HG03457 (cell line): ENCODE results near the gene CADPS.

Source experiments
- ATAC-seq: cut with Tn5 transposase; IDR thresholded peaks from one replicate; pipeline ENCODE4 v1.9.1; 2021; ENCODE audit warnings: moderate number of reproducible peaks; ENCODE audit not compliant: unreplicated experiment

CADPS gene

DNA sequence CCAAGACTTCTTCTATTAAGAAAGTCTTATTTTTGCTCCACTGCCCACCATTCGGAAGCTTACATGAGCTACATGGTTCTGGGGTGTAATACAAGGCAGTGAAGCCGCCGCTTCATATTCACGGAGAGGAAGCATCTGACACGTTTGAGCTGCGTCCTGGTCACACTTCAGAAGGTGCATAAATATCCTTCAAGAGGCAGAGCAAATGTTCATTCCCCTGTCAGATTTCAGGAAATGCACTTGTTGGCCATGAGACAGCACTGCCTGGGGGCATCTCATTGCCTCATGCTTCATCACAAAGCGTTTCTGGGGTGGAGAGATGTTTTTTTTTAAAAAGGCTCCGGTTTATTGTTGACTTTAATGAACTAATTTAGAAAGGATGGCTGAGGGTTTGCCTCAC, 119.9 kb downstream of the CADPS start:
- no peak for ATAC-seq

DNA sequence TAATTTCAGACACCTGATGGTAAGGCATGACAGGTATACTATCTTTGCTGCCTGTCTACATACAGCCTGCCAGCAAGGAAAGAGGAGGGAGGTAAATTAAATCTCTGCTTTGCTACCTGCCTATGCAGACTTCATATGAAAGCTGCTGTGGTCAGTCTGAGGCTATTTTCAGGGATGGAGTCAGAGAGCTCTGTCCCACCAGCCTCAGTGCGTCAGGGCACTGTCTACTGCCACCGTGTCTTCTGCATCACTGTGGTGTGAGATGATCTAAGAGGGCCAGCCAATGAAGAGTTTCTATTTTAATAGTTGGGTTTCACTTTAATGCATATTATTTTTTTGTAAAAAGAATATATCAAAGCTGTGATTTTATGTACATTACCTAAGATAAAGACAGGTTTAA, 125.6 kb downstream of the CADPS start:
- no peak for ATAC-seq

DNA sequence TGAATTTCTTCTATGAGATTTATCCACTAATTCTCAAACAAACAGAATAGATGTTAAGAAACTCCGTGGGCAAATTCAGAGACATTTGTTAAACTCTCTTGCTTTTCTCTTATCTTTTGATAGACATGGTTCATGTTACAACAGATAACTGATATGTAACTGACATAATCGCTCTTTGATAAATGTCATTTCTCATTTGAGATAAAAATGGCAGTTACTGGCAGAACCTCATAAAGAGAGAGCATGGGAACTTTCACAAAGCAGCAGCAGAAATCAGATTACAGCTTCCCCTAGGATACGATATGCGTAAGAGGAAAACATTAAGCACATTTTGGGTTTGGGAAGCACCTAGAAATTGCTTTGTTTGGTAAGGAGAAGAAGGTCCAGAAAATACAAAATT, 126.1 kb downstream of the CADPS start:
- no peak for ATAC-seq

DNA sequence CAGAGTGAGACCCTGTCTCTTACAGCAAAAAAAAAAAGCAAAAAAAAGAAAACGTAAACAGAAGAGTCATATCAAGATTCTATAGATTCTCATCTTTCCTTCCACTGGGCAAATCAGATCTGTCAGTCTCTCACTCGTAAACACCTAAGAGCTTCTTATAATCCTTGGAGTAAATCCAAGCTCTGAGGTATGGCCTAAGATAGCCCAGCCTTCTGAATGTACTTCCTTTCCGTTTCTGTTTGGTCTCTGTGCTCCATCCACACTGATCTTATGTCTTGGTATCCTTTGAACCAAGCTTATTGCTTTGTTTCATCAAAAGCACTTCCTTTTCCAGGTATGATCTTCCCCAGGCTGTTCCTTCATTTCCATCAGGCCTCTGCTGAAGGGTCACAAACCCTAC, 137.8 kb downstream of the CADPS start:
- no peak for ATAC-seq

GRCh38 chr3:62735510-62735909, 139.7 kb downstream of the CADPS start:
- ATAC-seq = no peak

- ATAC-seq = no peak
These were observed 142.9 kb downstream of the CADPS start for GRCh38 chr3:62732183-62732904.

GRCh38 chr3:62727981-62728380, 147.2 kb downstream of the CADPS start:
- no peak for ATAC-seq

GRCh38 chr3:62727536-62727935, 147.7 kb downstream of the CADPS start:
- ATAC-seq = no peak

DNA sequence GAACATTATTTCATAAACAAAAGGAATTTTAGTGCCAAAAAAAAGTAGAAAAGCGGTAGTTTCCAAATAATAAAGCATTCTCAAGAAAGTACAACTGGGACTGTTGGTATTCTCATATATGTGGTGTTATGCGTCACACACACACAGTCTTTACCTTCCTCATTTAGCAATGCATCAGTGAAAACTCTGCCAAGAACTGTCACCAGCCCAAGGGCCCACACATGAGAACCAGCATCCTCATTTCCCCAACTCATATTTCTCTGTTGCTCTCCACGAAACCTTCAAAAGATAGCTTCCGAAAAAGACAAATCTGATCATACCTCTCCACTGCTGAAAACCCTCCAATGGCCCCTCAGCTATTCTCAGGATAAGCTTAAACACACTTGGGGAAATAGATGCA, 150.7 kb downstream of the CADPS start:
- no peak for ATAC-seq

- ATAC-seq = no peak
These were observed 151.3 kb downstream of the CADPS start for GRCh38 chr3:62723914-62724217.

- no peak for ATAC-seq
These were observed 151.9 kb downstream of the CADPS start for GRCh38 chr3:62723166-62723913.

DNA sequence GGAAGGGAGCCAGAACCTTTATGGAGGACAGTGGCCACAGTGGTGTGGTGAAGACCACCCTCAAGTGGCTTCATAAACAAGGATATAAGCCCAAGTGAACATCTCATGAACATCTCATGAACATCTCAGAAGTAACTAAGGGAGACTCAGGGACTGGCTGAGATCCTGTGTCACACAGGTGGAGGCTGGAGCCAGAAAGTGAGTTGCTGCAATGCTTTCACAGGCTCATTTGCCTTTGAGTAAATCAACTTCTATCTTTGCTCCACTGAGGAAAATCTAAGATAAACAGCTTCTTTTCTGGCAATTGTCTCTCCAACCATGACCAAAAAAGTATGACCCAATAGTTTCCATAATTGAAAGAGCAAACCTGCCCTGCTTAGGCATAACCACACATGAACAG, 152.9 kb downstream of the CADPS start:
- ATAC-seq = no peak

DNA sequence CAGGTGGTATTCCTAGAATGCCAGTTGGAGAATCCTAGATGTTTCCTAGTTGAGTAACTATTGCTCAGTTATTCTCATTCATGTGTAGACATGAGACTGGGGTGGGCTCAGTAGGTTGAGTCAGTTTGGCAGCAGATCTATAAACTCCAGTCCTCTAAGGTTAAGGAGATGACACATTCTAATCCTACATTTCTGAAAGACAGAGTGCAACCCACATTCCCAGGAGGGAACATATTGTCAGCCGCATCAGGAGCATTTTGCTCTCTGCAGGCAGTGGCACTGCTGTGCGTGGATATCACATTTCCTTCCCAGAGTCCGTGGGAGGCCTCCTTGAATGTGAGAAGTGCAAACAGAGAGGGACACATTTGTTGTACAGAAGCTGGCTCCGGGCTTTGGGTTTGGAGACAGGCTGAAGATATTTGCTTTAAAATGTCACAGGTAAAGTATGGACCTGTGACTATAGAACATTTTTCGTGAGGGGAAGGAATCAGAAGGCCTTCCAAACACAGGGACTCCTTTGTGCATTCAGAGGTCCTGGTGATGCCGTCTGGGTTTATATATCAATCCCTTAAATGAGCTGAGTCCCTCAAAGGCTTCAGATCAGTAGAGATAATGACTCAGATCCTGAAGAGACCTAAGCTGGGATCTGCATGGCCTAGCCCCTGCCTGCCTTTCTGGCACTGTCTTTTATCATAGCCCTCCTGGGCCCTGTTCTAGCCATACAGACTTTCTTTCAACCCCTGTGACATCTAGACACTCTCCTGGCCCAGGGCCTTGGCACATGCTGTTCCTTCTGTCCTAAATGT, 156.5 kb downstream of the CADPS start:
- ATAC-seq = no peak

DNA sequence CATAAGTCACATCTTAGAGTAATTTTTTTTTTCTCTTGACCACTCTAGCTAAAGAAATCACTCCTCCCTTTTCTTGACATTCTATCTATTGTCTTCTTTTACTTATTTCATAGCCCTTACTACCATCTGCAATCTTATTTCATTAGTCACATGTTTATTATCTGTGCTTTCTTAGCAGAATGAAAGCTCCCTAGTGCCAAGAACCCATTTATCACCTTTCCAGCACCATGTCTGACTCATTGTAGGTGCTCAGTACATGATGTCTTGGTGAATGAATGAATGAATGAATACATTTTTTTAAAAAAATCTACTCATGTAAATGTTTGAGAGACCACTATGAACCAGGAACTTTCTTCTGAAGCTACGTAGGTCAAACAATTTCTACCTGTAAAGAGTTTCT, 157.2 kb downstream of the CADPS start:
- ATAC-seq = no peak

DNA sequence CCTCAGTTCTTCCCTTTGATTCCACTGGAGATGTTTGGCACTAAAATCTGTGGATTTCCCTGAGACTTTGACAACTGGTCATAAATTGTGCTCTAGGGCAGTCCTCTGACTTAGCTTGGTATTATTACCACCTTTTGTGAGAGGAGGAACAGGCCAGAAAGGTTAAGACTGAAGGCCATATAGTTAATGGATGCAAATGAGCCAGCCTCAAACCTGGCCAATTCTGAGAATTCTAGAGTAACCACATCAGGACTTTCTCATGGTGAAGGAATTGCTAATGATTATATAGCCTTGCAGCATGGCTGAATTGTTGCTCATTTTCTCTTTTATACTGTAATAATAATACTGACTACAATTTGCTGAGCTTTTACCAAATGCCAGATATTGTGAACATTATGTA, 162.5 kb downstream of the CADPS start:
- no peak for ATAC-seq

DNA sequence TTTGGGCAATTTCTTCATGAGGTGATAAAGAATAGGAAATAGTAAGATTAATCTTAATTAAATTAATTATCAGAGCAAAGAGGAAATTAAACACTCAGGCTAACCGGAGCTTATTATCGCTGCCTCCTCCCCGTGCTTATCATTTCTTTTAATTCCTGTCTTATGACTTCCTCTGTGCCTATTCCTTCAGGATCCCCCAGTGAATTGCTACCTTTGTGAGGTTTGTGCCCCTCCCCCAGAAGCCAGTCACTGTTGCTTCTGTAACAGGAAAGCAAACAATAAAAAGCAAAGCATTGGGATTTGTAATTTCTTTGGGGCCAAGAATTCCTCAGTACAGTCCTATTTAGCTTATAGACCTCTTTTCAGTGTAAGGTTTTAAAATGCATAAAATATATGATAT, 164.5 kb downstream of the CADPS start:
- ATAC-seq = no peak

GRCh38 chr3:62708638-62709373, 166.4 kb downstream of the CADPS start:
- ATAC-seq = no peak

GRCh38 chr3:62705721-62706120, 169.5 kb downstream of the CADPS start:
- ATAC-seq = no peak

GRCh38 chr3:62703451-62704167, 171.6 kb downstream of the CADPS start:
- ATAC-seq = no peak

DNA sequence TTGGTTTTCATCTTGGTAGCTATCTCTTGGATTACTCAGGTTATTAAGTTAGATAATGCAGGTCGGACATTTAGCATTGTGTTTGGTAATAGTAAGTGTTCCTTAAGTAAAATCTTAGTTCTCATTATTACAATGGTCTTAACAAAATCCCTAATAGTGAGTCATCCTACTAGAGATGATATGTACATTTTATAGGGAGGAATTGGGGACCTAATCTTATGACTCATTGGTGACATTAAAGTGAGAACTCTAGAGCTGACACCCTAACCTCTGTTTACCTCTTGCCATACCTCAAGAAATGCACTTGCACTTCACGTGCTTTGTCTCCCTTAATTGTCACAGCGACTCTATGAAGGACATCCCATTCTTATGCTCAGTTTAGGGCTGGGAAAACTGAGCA, 174.9 kb downstream of the CADPS start:
- ATAC-seq = no peak

- no peak for ATAC-seq
These were observed 175.5 kb downstream of the CADPS start for GRCh38 chr3:62699728-62700127.
